Measurements from ENCODE around the gene EBF4. TPM values are rescaled to one million over a fixed set of nuclear protein-coding genes. Genes with fewer than 3 reads are reported as not detected.
A peak's percentile ranks its signal among the peaks of the same experiment; 100 is the strongest.
"Not testable (repeated sequence)": the region's sequence is repeated elsewhere in the genome, so short reads cannot be mapped to it uniquely, and the experiment has no call there.

EBF4 gene
- total RNA-seq, 2 experiments from 2014 or later: 1.5 to 4.4 TPM

- H3K9me3 ChIP-seq (ENCODE audit: low read length): no peaks in the 10 kb centered on the region
- TF ChIP-seq, protein P1, sequence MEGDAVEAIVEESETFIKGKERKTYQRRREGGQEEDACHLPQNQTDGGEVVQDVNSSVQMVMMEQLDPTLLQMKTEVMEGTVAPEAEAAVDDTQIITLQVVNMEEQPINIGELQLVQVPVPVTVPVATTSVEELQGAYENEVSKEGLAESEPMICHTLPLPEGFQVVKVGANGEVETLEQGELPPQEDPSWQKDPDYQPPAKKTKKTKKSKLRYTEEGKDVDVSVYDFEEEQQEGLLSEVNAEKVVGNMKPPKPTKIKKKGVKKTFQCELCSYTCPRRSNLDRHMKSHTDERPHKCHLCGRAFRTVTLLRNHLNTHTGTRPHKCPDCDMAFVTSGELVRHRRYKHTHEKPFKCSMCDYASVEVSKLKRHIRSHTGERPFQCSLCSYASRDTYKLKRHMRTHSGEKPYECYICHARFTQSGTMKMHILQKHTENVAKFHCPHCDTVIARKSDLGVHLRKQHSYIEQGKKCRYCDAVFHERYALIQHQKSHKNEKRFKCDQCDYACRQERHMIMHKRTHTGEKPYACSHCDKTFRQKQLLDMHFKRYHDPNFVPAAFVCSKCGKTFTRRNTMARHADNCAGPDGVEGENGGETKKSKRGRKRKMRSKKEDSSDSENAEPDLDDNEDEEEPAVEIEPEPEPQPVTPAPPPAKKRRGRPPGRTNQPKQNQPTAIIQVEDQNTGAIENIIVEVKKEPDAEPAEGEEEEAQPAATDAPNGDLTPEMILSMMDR (conservative IDR thresholded peaks at IDR 0.05; ENCODE audit: low read length): no peak
- TF ChIP-seq EZH2phosphoT487 (IDR thresholded peaks at IDR 0.05; ENCODE audit: borderline replicate concordance, low read depth, low read length): no peak
- no peaks in the 10 kb centered on the region for H3K4me1 ChIP-seq (ENCODE audit: insufficient read depth, low read length, poor library complexity, severe bottlenecking)
- ChIA-PET CTCF (ENCODE audit: unreplicated experiment) (no interaction called here), POLR2A (no interaction called here)
- no peaks in the 10 kb centered on the region for H3K79me2 ChIP-seq (ENCODE audit: insufficient read depth, low read depth, low read length)
- H3K36me3 ChIP-seq (ENCODE audit: insufficient read depth, low read length): no peaks in the 10 kb centered on the region
- BruUV-seq (replicated peaks): no TSS peak
- intact Hi-C loops (cut with micrococcal nuclease; ENCODE audit: unreplicated experiment): no loop called here
- H3K27ac ChIP-seq (ENCODE audit: low read depth, low read length, poor library complexity, severe bottlenecking): no peak overlapping the region
- no peak overlapping the region for H3K4me3 ChIP-seq (ENCODE audit: low read depth, low read length, poor library complexity, severe bottlenecking)
- H2AFZ ChIP-seq (ENCODE audit: low read length): no peak overlapping the region
- no peak for DNase-seq (ENCODE audit: low spot score)
- H3K4me2 ChIP-seq (ENCODE audit: low read length): no peak overlapping the region
- no peaks in the 10 kb centered on the region for H4K20me1 ChIP-seq (ENCODE audit: insufficient read depth, low read length)
- no peaks in the 10 kb centered on the region for H3K9me2 ChIP-seq (ENCODE audit: insufficient read depth, low read length)
These were observed 76.0 kb downstream of the EBF4 start for GRCh38 chr20:2768632-2769015.

DNA sequence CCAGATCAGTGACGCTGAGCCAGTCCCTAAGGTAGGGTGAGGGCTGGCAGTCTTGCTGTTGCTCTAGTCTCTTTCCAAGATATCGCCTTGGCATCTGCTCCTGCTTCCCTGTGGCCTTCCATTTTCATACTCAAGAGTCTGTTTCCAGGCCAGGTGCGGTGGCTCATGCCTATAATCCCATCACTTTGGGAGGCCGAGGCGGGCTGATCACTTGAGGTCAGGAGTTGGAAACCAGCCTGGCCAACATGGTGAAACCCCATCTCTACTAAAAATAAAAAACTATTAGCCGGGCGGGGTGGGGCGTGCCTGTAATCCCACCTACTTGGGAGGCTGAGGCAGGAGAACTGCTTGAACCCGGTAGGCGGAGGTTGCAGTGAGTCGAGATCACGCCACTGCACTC lies 77.5 kb downstream of the EBF4 start:
- POLR2A ChIA-PET: not testable (repeated sequence)

DNA sequence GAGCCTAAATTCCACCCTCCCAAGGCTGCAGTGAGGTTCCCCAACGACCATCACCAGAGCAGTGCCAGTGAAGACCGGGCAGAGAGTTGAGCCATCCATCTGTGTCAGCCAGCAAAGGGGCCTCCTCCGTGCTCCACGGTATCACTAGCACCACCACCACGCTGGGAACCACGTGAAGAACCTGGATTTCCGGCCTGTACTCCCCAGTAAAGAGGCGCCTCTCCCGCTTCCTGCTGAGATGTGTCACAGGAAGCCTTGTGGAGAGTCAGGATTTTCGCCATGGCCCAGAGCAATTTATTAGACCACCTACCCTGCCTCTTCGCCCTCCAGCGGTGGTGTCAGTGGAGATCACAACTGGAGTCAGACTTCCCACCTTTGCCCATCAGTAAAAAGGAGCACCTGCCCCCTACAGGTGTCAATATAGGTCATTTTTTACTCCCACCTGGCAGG lies 79.1 kb downstream of the EBF4 start:
- no peak overlapping the region for H2AFZ ChIP-seq (ENCODE audit: low read length)
- no peaks in the 10 kb centered on the region for H3K79me2 ChIP-seq (ENCODE audit: insufficient read depth, low read depth, low read length)
- intact Hi-C loops (cut with micrococcal nuclease; ENCODE audit: unreplicated experiment): no loop called here
- ChIA-PET CTCF (ENCODE audit: unreplicated experiment) (no interaction called here), POLR2A (no interaction called here)
- TF ChIP-seq, protein P1 (conservative IDR thresholded peaks at IDR 0.05; ENCODE audit: low read length): peak; percentile 32; the same call in 1 of the 2 replicates
- no peak for TF ChIP-seq EZH2phosphoT487 (IDR thresholded peaks at IDR 0.05; ENCODE audit: borderline replicate concordance, low read depth, low read length)
- DNase-seq (ENCODE audit: low spot score): no peak
- H3K27ac ChIP-seq (ENCODE audit: low read depth, low read length, poor library complexity, severe bottlenecking): no peak overlapping the region
- no peaks in the 10 kb centered on the region for H4K20me1 ChIP-seq (ENCODE audit: insufficient read depth, low read length)
- H3K9me3 ChIP-seq (ENCODE audit: low read length): no peaks in the 10 kb centered on the region
- BruUV-seq (replicated peaks): no TSS peak
- H3K36me3 ChIP-seq (ENCODE audit: insufficient read depth, low read length): no peaks in the 10 kb centered on the region
- H3K4me2 ChIP-seq (ENCODE audit: low read length): no peak overlapping the region
- H3K4me1 ChIP-seq (ENCODE audit: insufficient read depth, low read length, poor library complexity, severe bottlenecking): no peaks in the 10 kb centered on the region
- H3K9me2 ChIP-seq (ENCODE audit: insufficient read depth, low read length): no peaks in the 10 kb centered on the region
- no peak overlapping the region for H3K4me3 ChIP-seq (ENCODE audit: low read depth, low read length, poor library complexity, severe bottlenecking)

More for the DNA sequence above, 77.5 kb downstream of the EBF4 start:
- H3K9me3 ChIP-seq (ENCODE audit: low read length); DNase-seq (ENCODE audit: low spot score); H3K27ac ChIP-seq (ENCODE audit: low read depth, low read length, poor library complexity, severe bottlenecking); H3K9me2 ChIP-seq (ENCODE audit: insufficient read depth, low read length); H3K79me2 ChIP-seq (ENCODE audit: insufficient read depth, low read depth, low read length); H4K20me1 ChIP-seq (ENCODE audit: insufficient read depth, low read length); CTCF ChIA-PET (ENCODE audit: unreplicated experiment); H3K4me2 ChIP-seq (ENCODE audit: low read length); BruUV-seq (replicated peaks); intact Hi-C loops (cut with micrococcal nuclease; ENCODE audit: unreplicated experiment); H2AFZ ChIP-seq (ENCODE audit: low read length); H3K4me1 ChIP-seq (ENCODE audit: insufficient read depth, low read length, poor library complexity, severe bottlenecking); H3K36me3 ChIP-seq (ENCODE audit: insufficient read depth, low read length); H3K4me3 ChIP-seq (ENCODE audit: low read depth, low read length, poor library complexity, severe bottlenecking): not testable (repeated sequence)
